ENCODE results near the gene TUBGCP2. TPM values are rescaled to one million over a fixed set of nuclear protein-coding genes. Genes with fewer than 3 reads are reported as not detected.

TUBGCP2 gene
- total and polyA plus RNA-seq, 2 of the 13 experiments (the other 11 are each of a cell fraction or from before 2014, with no cell fraction given), result 21.3 to 34.5 TPM

- TF ChIP-seq PRDM4 (CRISPR knock-in tag; IDR thresholded peaks at IDR 0.05; ENCODE audit: borderline replicate concordance) (no peak), CBX2 (IDR thresholded peaks at IDR 0.05; ENCODE audit: low read depth, low read length) (no peak), CBX2 (CRISPR knock-in tag; IDR thresholded peaks at IDR 0.05; ENCODE audit: low read depth) (no peak), ZNF589 (CRISPR knock-in tag; conservative IDR thresholded peaks at IDR 0.05) (no peak), MTA1 (CRISPR knock-in tag; IDR thresholded peaks at IDR 0.05; ENCODE audit: borderline replicate concordance) (0 out of 2 replicates have a peak, but pooled peaks have one; percentile 41), MNT (IDR thresholded peaks at IDR 0.05) (peak; percentile 60), NFYB (CRISPR knock-in tag; IDR thresholded peaks at IDR 0.05) (no peak), MED8 (CRISPR knock-in tag; IDR thresholded peaks at IDR 0.05; ENCODE audit: insufficient replicate concordance) (no peak), ATF7 (IDR thresholded peaks at IDR 0.05) (no peak), ATF7 (CRISPR knock-in tag; IDR thresholded peaks at IDR 0.05) (0 out of 2 replicates have a peak, but pooled peaks have one; percentile 10), MIER2 (CRISPR knock-in tag; IDR thresholded peaks at IDR 0.05) (no peak), DNMT1 (CRISPR knock-in tag; IDR thresholded peaks at IDR 0.05) (peak; percentile 68; the same call in 1 of the 2 replicates), ZNF121 (CRISPR knock-in tag; IDR thresholded peaks at IDR 0.05) (no peak), ZNF441 (CRISPR knock-in tag; IDR thresholded peaks at IDR 0.05; ENCODE audit: borderline replicate concordance) (no peak), SKIL (CRISPR knock-in tag; IDR thresholded peaks at IDR 0.05; ENCODE audit: borderline replicate concordance) (0 out of 2 replicates have a peak, but pooled peaks have one; percentile 25), POLR2AphosphoS5 (IDR thresholded peaks at IDR 0.05; ENCODE audit: low read depth, low read length) (0 out of 2 replicates have a peak, but pooled peaks have one; percentile 48), POLR2A (IDR thresholded peaks at IDR 0.05; ENCODE audit: insufficient read depth in 1 of 2, low read depth in 2 of 2, low read length in 2 of 2) (peak in 1 of 2 experiments; percentile 30; a peak in 1 of 4 replicates), HIC2 (CRISPR knock-in tag; IDR thresholded peaks at IDR 0.05; ENCODE audit: low read depth) (no peak), ZIK1 (CRISPR knock-in tag; IDR thresholded peaks at IDR 0.05; ENCODE audit: borderline replicate concordance, low read depth) (no peak), TOE1 (CRISPR knock-in tag; IDR thresholded peaks at IDR 0.05) (no peak)
Measured at GRCh38 chr10:133349160-133349568, 40.5 kb upstream of the TUBGCP2 start (continued).
